ENCODE data around the gene FHOD3. TPM values are rescaled to one million over a fixed set of nuclear protein-coding genes. Genes with fewer than 3 reads are reported as not detected.
A peak's percentile ranks its signal among the peaks of the same experiment; 100 is the strongest.

FHOD3 gene
- total and polyA plus RNA-seq, 9 of the 15 experiments (the other 6 are each of a cell fraction or from before 2014, with no cell fraction given) = 0.11 TPM; not detected in 8

GRCh38 chr18:36481201-36481657, 183.7 kb downstream of the FHOD3 start:
- peaks cover 0 to 3% of the 10 kb centered on the region in 2 experiments; a peak in 2 of 5 replicates for H3K27me3 ChIP-seq (ENCODE audit: control insufficient read depth in 2 of 2, insufficient read depth in 2 of 2, low read length in 2 of 2)
- DNase-seq (ENCODE audit: extremely low read depth in 1 of 4, low spot score in 3 of 4) = no peak
- intact Hi-C loops (cut with micrococcal nuclease) = no loop called here

More at GRCh38 chr18:36481201-36481657, 183.7 kb downstream of the FHOD3 start:
- Histone ChIP-seq H3K9me1 (ENCODE audit: control insufficient read depth, insufficient read depth, low read length) (no peaks in the 10 kb centered on the region), H3K27ac (ENCODE audit: extremely low read depth, low read depth, low read length) (no peak overlapping the region), H3K4me3 (no peak overlapping the region), H3K36me3 (ENCODE audit: control insufficient read depth, insufficient read depth, low read length) (no peaks in the 10 kb centered on the region), H3K4me1 (replicated peaks in 1 of 2; ENCODE audit: control insufficient read depth in 2 of 2, insufficient read depth in 2 of 2, low read length in 2 of 2) (no peaks in the 10 kb centered on the region), H3K79me2 (ENCODE audit: control insufficient read depth, insufficient read depth, low read length) (no peaks in the 10 kb centered on the region), H3K4me2 (ENCODE audit: insufficient read depth, low read length) (no peak overlapping the region), H3K9me3 (replicated peaks; ENCODE audit: control insufficient read depth, insufficient read depth, low read depth, low read length) (no peaks in the 10 kb centered on the region), H2AFZ (ENCODE audit: low read depth, low read length) (no peak overlapping the region), H4K20me1 (replicated peaks; ENCODE audit: control insufficient read depth, insufficient read depth, low read length) (no peaks in the 10 kb centered on the region), H3K9ac (ENCODE audit: insufficient read depth in 1 of 2, low read depth in 2 of 2, low read length in 2 of 2) (no peak overlapping the region)
- in situ Hi-C loops (cut with MboI) = no loop called here
- no peak for FAIRE-seq
- ChIA-PET POLR2A (no interaction called here), CTCF (ENCODE audit: low intra/inter-chr PET ratio) (no interaction called here)
- TF ChIP-seq ZNF408 (CRISPR knock-in tag; IDR thresholded peaks at IDR 0.05; ENCODE audit: low read depth) (no peak), RCOR1 (IDR thresholded peaks at IDR 0.05; ENCODE audit: borderline replicate concordance in 1 of 2, low read depth in 2 of 2, low read length in 2 of 2) (no peak), REST (IDR thresholded peaks at IDR 0.05; ENCODE audit: borderline replicate concordance) (peak; percentile 67), REST (CRISPR knock-in tag; IDR thresholded peaks at IDR 0.05; ENCODE audit: low read depth) (no peak), EHMT2 (IDR thresholded peaks at IDR 0.05) (0 out of 2 replicates have a peak, but pooled peaks have one; percentile 14), CBFA2T3 (IDR thresholded peaks at IDR 0.05) (no peak), ZNF280A (IDR thresholded peaks at IDR 0.05; ENCODE audit: low read depth, partially characterized antibody) (no peak), CREM (IDR thresholded peaks at IDR 0.05; ENCODE audit: low read depth) (no peak), LCOR (CRISPR knock-in tag; IDR thresholded peaks at IDR 0.05) (no peak), ARNT (IDR thresholded peaks at IDR 0.05) (no peak)
- 0% methylated on average over 4 of the region's 4 CpGs for WGBS (ENCODE audit: insufficient coverage, low coverage, missing lambda C conversion rate)
- no TSS peak for BruUV-seq (replicated peaks)
- no peak for ATAC-seq

Data from K562 (cell line).